Pancreas (tissue), 10 donors: ENCODE results near the gene RRM2. TPM values are rescaled to one million over a fixed set of nuclear protein-coding genes. Genes with fewer than 3 reads are reported as not detected.

Source experiments
- ATAC-seq, 4 donors: fragments of 200-7000 bp; cut with Tn5 transposase; one replicate each; pipeline versions ENCODE4 v1.8.0 to v1.9.1; 2020; ENCODE audit warnings: mild to moderate bottlenecking in 4 of 4, moderate library complexity in 4 of 4
- DNase-seq, 6 donors: peaks; one replicate each; pipeline ENCODE4 v3.0.0-alpha.2; 2020
- FAIRE-seq: peaks from 2 replicates; lab custom pipeline; 2012; peaks lifted over from hg19 to GRCh38; lab: Jason Lieb, UNC
- H3K27ac ChIP-seq, 4 donors: fragments of 200-600 bp; sonication (generic); 1 replicate in 3 of 4; 2 replicates in 1 of 4; pipeline versions ENCODE4 v1.5.0 to v1.8.0; 2020
- H3K27me3 ChIP-seq, 4 donors: fragments of 200-600 bp; one replicate each; pipeline ENCODE4 v1.8.0; 2021
- H3K36me3 ChIP-seq, 3 donors: fragments of 200-600 bp; sonication (generic) in 1 of 3; one replicate each; pipeline versions ENCODE4 v1.5.0 to v1.8.0; 2020 to 2021
- H3K4me1 ChIP-seq, 3 donors: fragments of 200-600 bp; one replicate each; pipeline ENCODE4 v1.8.0; 2021
- H3K4me3 ChIP-seq, 4 donors: fragments of 200-600 bp; sonication (generic) in 2 of 4; one replicate each; pipeline versions ENCODE4 v1.5.0 to v1.8.0; 2020 to 2021
- H3K9me3 ChIP-seq, 4 donors: fragments of 200-600 bp; one replicate each; pipeline ENCODE4 v1.8.0; 2021
- WGBS, 2 donors: extraction: QIAGEN DNeasy Blood & Tissue Kit; methylation state at CpG; one replicate each; pipeline ENCODE4 v1.1.7; 2013; 5-methylcytosine and 5-hydroxymethylcytosine counted together
- intact Hi-C, 3 donors: fragments of 100-400 bp; cut with DNase I; formaldehyde crosslinking; loops; one replicate each; pipeline versions ENCODE4 v1.11.1 to v1.14.2; 2022
- polyA plus RNA-seq, 2 donors: library from polyadenylated mRNA; stranded (reverse); fragments of 200-250 nt; gene quantifications; one replicate each; pipeline ENCODE4 v1.2.3, GENCODE V29; 2013
- total RNA-seq, 6 donors: library from RNA; stranded (reverse); fragmentation: NEBNext Ultra II Directional in 4 of 6; extraction: Animal tissue kit (Norgen Biotek cat#: 25700) in 4 of 6; gene quantifications; one replicate each; pipeline versions ENCODE4 v1.2.1 to v1.2.4, GENCODE V29; 2021 to 2023
- TF ChIP-seq, protein P1 (sequence below), 4 donors: fragments of 200-600 bp; sonication (generic) in 3 of 4; IDR thresholded peaks; one replicate each; pipeline versions ENCODE4 v1.5.0 to v1.8.0; 2021; ENCODE audit warnings: antibody characterized with exemption in 4 of 4
- donor health status: healthy with polysubstance abuse.
- donor health status: DM: no; HTN: no; CAD: no; lungs with moderate emphysema.
- donor health status: DM: no; HTN: no; CAD: no.
- donor health status: control.
- donor health status: control.
- donor health status: Bipolar disorder and iron deficiency.
- donor health status: DM: yes; HTN: yes; CAD: no.
- donor health status: DM: no; HTN: no; CAD: no.
- donor health status: DM: no; HTN: no; CAD: no.
- donor health status: DM: yes; HTN: yes; CAD: no.

RRM2 gene
- total RNA-seq (1 to 10 TPM in 4 of 6 donors, under 1 TPM in 2; 0.24 to 3.0 (median 2.1) TPM), polyA plus RNA-seq (under 1 TPM; 0.16 to 0.27 TPM)

DNA sequence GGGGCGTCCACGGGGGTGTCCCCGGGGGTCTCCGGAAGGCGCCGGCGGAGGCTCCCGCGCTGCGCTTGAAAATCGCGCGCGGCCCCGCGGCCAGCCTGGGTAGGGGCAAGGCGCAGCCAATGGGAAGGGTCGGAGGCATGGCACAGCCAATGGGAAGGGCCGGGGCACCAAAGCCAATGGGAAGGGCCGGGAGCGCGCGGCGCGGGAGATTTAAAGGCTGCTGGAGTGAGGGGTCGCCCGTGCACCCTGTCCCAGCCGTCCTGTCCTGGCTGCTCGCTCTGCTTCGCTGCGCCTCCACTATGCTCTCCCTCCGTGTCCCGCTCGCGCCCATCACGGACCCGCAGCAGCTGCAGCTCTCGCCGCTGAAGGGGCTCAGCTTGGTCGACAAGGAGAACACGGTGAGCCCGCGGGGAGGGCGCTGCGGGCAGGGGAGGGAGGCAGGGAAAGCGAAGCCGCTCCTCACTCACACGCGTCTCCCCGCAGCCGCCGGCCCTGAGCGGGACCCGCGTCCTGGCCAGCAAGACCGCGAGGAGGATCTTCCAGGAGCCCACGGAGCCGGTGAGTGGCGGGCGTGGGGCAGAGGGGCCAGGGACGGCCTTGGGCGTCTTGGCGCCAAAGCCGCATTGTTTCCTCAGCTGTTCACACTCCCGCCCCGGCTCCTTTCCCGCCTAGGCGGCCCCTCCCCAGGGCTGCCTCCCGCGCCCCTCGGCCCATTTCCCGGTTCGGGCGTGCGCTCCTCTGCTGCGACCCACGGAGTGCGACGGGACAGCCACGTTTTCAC lies at the start of gene RRM2:
TSS of gene RRM2 (plus strand) at position 240 of the 781 bp plus-strand sequence. CDS start at position 300, 60 bp downstream.
- TF ChIP-seq, protein P1, sequence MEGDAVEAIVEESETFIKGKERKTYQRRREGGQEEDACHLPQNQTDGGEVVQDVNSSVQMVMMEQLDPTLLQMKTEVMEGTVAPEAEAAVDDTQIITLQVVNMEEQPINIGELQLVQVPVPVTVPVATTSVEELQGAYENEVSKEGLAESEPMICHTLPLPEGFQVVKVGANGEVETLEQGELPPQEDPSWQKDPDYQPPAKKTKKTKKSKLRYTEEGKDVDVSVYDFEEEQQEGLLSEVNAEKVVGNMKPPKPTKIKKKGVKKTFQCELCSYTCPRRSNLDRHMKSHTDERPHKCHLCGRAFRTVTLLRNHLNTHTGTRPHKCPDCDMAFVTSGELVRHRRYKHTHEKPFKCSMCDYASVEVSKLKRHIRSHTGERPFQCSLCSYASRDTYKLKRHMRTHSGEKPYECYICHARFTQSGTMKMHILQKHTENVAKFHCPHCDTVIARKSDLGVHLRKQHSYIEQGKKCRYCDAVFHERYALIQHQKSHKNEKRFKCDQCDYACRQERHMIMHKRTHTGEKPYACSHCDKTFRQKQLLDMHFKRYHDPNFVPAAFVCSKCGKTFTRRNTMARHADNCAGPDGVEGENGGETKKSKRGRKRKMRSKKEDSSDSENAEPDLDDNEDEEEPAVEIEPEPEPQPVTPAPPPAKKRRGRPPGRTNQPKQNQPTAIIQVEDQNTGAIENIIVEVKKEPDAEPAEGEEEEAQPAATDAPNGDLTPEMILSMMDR (IDR thresholded peaks at IDR 0.05): no peak
- Histone ChIP-seq H3K27me3 (no peaks in the 10 kb centered on the region), H3K27ac (no peak within 1 kb of the TSS), H3K4me3 (peak within 1 kb of the TSS; percentile 29 to 69 (median 39)), H3K36me3 (no peaks in the 10 kb centered on the region), H3K9me3 (no peaks in the 10 kb centered on the region), H3K4me1 (peaks cover 12 to 26% (median 14%) of the 10 kb centered on the region in 3 donors)
- ATAC-seq: peak; percentile 75 to 86 (median 82)
- intact Hi-C loops: loop anchor here in 2 of 3 donors (5.0 to 10.0 kb wide), 2 partner anchors 315 to 552 kb away; no protein-coding TSS in a partner anchor
- DNase-seq: peak; percentile 87 to 96 (median 91)
- no peak for FAIRE-seq
- WGBS, 2 donors: 3 to 5% methylated on average over 68 to 81 of the region's 81 CpGs

DNA sequence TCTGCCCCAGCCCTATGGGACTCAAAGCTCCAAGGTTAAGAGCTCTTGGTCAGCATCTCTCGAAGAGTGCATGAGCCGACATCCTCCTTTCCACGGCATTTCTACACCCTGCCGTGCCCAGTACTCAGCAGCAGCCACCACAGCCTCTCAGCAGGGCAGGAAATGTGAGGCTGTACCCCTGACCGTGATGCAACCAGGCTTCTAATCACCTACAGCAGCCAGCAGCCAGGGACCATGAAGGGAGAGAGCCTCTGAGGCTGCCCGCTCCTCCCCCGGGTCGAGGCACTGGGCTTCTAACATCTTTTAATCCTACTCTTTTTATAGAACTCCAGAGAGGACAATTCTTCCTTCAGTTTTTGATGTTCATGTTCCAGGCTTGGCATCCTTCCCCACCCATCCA lies 48.8 kb upstream of the RRM2 start:
- no peaks in the 10 kb centered on the region for H3K36me3 ChIP-seq
- peak in 1 of 6 donors; percentile 30 for DNase-seq
- WGBS, 2 donors: 67 to 74% methylated on average over 8 of the region's 8 CpGs
- no peaks in the 10 kb centered on the region for H3K9me3 ChIP-seq
- intact Hi-C loops: loop anchor here in 1 of 3 donors (5.0 kb wide), 1 partner anchor 359 kb away; no protein-coding TSS in a partner anchor
- ATAC-seq: peak in 1 of 4 donors; percentile 2
- TF ChIP-seq, protein P1 (IDR thresholded peaks at IDR 0.05): no peak
- FAIRE-seq: no peak
- H3K4me3 ChIP-seq: no peak overlapping the region
- H3K27me3 ChIP-seq: no peaks in the 10 kb centered on the region
- no peaks in the 10 kb centered on the region for H3K4me1 ChIP-seq
- no peak overlapping the region for H3K27ac ChIP-seq

DNA sequence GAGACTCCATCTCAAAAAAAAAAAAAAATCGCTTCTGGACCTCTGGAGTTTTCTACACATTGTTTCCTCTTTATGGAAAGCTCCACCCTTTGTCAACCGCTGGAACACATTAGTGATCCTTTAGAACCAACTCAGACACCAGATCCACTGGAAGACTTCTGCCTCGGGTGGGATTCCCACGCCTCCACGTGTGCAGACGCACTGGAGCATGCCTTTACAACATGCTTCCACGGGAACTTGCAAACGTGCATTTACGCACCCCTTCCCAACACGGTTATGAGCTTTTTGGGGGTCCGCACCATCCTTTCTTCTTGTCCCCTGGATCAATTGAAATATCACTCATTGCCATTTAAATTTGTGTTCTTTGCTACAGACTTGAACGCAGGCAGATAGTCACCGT lies 47.4 kb upstream of the RRM2 start:
- ATAC-seq (no peak), DNase-seq (peak in 1 of 6 donors; percentile 13), FAIRE-seq (no peak)
- H3K4me3 ChIP-seq: no peak overlapping the region
- H3K27me3 ChIP-seq: no peaks in the 10 kb centered on the region
- intact Hi-C loops: no loop called here
- TF ChIP-seq, protein P1 (IDR thresholded peaks at IDR 0.05): no peak
- WGBS, 2 donors: 81 to 86% methylated on average over 13 of the region's 13 CpGs
- H3K27ac ChIP-seq: no peak overlapping the region
- H3K4me1 ChIP-seq: no peaks in the 10 kb centered on the region
- no peaks in the 10 kb centered on the region for H3K36me3 ChIP-seq
- no peaks in the 10 kb centered on the region for H3K9me3 ChIP-seq

DNA sequence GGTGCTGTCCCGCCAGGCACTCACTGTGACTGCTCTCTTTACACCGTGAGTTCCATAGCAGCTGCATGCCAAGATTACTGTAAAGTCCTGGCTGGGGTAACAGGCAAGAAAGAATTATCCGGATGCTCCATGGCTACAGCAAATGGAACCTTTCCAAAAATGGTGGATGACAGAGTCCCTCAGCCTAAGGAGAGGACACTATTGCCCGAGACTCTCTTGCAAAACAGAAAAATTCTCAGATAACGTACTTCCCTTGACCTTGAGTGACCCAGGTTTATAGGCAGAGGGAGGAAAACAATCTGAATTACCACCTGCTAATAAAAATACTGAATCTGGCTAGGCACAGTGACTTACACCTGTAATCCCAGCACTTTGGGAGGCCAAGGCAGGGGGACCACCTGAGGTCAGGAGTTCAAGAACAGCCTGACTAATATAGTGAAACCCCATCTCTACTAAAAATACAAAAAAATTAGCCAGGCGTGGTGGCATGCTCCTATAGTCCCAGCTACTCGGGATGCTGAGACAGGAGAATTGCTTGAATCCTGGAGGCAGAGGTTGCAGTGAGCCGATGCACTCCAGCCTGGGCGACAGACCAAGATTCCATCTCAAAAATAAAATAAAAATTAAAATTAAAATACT lies 46.8 kb upstream of the RRM2 start:
- FAIRE-seq: no peak
- no peak for ATAC-seq
- DNase-seq: peak in 1 of 6 donors; percentile 3
- TF ChIP-seq, protein P1 (IDR thresholded peaks at IDR 0.05): no peak
- WGBS, 2 donors: 47 to 51% methylated on average over 9 of the region's 9 CpGs
- Histone ChIP-seq H3K4me3 (no peak overlapping the region), H3K36me3 (no peaks in the 10 kb centered on the region), H3K9me3 (no peaks in the 10 kb centered on the region), H3K27ac (no peak overlapping the region), H3K4me1 (no peaks in the 10 kb centered on the region), H3K27me3 (no peaks in the 10 kb centered on the region)
- intact Hi-C loops: no loop called here
